SU-DHL-6 (cell line): ENCODE measurements around the gene PRXL2B.
"Not testable (repeated sequence)": the region's sequence is repeated elsewhere in the genome, so short reads cannot be mapped to it uniquely, and the experiment has no call there.

Experiments
- H2AFZ ChIP-seq: fragments of 200-600 bp; sonication (generic); 2 replicates; pipeline ENCODE4 v1.6.1; 2014; ENCODE audit warnings: low read depth, mild to moderate bottlenecking, moderate library complexity, mixed read lengths, antibody characterized with exemption, low read length; ENCODE audit not compliant: severe bottlenecking
- H3F3A ChIP-seq: fragments of 200-600 bp; shearing (Covaris generic); 2 replicates; pipeline ENCODE4 v1.6.0; 2016; ENCODE audit warnings: antibody characterized with exemption, mild to moderate bottlenecking; ENCODE audit not compliant: insufficient read depth
- H3K27ac ChIP-seq: fragments of 200-600 bp; sonication (generic); 2 replicates; pipeline ENCODE4 v1.5.1; 2016; ENCODE audit warnings: low read depth, mild to moderate bottlenecking, low read length, moderate library complexity, mixed read lengths
- H3K27me3 ChIP-seq: fragments of 200-600 bp; sonication (generic), shearing (Covaris generic); 2 replicates; pipeline ENCODE4 v1.6.0; 2014; ENCODE audit warnings: mild to moderate bottlenecking, low read length
- H3K36me3 ChIP-seq: fragments of 200-600 bp; sonication (generic); 2 replicates; pipeline ENCODE4 v1.6.1; 2014; ENCODE audit warnings: mild to moderate bottlenecking, low read length, mixed read lengths
- H3K4me2 ChIP-seq: fragments of 300-600, 200-600 bp; shearing (Covaris generic), sonication (generic); 2 replicates; pipeline ENCODE4 v1.6.0; 2014; ENCODE audit warnings: low read length, low read depth, mild to moderate bottlenecking; ENCODE audit not compliant: poor library complexity, severe bottlenecking
- H3K4me3 ChIP-seq: fragments of 200-600 bp; sonication (generic); 2 replicates; pipeline ENCODE4 v1.5.1; 2014; ENCODE audit warnings: antibody characterized with exemption, low read length, mild to moderate bottlenecking, mixed read lengths; ENCODE audit not compliant: insufficient read depth, poor library complexity, severe bottlenecking
- H3K79me2 ChIP-seq: fragments of 200-600 bp; sonication (generic); 2 replicates; pipeline ENCODE4 v1.6.1; 2014; ENCODE audit warnings: mild to moderate bottlenecking, low read length, moderate library complexity; ENCODE audit not compliant: insufficient read depth
- H3K9ac ChIP-seq: fragments of 200-600 bp; sonication (generic); 2 replicates; pipeline ENCODE4 v1.7.0; 2014; ENCODE audit warnings: mild to moderate bottlenecking, low read length
- H3K9me2 ChIP-seq: fragments of 200-600 bp; sonication (generic); replicated peaks from 2 replicates; pipeline ENCODE4 v1.6.1; 2014; ENCODE audit warnings: low read length; ENCODE audit not compliant: insufficient read depth
- H3K9me3 ChIP-seq: fragments of 200-600 bp; sonication (generic); 2 replicates; pipeline ENCODE4 v1.6.1; 2014; ENCODE audit warnings: low read length, mixed read lengths; ENCODE audit not compliant: insufficient read depth
- H4K20me1 ChIP-seq: fragments of 200-600 bp; sonication (generic); 2 replicates; pipeline ENCODE4 v1.6.1; 2014; ENCODE audit warnings: low read depth, mild to moderate bottlenecking, antibody characterized with exemption, low read length, moderate library complexity, mixed read lengths
- EZH2phosphoT487 ChIP-seq: fragments of 200-600 bp; sonication (generic), shearing (Covaris generic); conservative IDR thresholded peaks from 2 replicates; pipeline ENCODE4 v1.6.1; 2018; ENCODE audit warnings: mild to moderate bottlenecking, antibody characterized with exemption, low read length, moderate library complexity, mixed read lengths
- TF ChIP-seq, protein P1 (sequence below): fragments of 200-600 bp; sonication (generic); IDR thresholded peaks from one replicate; pipeline ENCODE4 v1.5.1; 2017; ENCODE audit warnings: antibody characterized with exemption, mild to moderate bottlenecking, low read length, moderate library complexity; ENCODE audit not compliant: insufficient read depth, poor library complexity, severe bottlenecking

PRXL2B gene

DNA sequence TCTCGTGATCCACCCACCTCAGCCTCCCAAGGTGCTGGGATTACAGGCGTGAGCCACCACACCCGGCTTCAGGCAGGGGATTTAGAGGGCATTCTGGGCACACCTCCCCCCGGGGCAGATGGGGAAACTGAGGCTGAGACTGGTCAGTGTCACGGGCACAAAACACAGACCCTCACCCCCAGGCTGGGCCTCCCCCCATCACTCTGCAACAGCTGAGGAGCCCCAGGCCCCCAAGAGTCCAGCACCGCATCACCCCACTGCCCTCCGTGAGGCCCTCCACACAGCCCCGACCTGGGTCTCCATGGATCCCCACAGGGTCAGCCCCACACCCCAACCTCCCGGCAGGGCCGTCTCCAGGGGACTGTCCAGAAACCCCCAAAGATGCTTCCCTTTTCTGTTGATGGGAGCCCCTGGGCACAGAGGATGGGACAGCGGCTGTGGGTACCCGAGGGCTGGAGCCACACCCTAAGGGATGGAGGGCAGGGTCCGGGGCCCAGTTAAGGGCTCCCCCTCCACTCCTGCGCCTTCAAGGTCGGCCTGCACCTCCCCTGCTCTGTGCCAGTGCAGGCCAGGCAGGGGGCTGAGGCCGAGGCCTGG is 19.4 kb upstream of the PRXL2B start:
- H3K36me3 ChIP-seq: no peaks in the 10 kb centered on the region
- H3K9me2 ChIP-seq: no peaks in the 10 kb centered on the region
- no peak for TF ChIP-seq EZH2phosphoT487
- TF ChIP-seq, protein P1, sequence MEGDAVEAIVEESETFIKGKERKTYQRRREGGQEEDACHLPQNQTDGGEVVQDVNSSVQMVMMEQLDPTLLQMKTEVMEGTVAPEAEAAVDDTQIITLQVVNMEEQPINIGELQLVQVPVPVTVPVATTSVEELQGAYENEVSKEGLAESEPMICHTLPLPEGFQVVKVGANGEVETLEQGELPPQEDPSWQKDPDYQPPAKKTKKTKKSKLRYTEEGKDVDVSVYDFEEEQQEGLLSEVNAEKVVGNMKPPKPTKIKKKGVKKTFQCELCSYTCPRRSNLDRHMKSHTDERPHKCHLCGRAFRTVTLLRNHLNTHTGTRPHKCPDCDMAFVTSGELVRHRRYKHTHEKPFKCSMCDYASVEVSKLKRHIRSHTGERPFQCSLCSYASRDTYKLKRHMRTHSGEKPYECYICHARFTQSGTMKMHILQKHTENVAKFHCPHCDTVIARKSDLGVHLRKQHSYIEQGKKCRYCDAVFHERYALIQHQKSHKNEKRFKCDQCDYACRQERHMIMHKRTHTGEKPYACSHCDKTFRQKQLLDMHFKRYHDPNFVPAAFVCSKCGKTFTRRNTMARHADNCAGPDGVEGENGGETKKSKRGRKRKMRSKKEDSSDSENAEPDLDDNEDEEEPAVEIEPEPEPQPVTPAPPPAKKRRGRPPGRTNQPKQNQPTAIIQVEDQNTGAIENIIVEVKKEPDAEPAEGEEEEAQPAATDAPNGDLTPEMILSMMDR: no peak
- no peak overlapping the region for H3K4me2 ChIP-seq
- H3K9ac ChIP-seq: no peak overlapping the region
- no peak overlapping the region for H3K27ac ChIP-seq
- no peak overlapping the region for H3K4me3 ChIP-seq
- no peaks in the 10 kb centered on the region for H3F3A ChIP-seq
- H3K9me3 ChIP-seq: no peaks in the 10 kb centered on the region
- no peaks in the 10 kb centered on the region for H3K27me3 ChIP-seq
- H3K79me2 ChIP-seq: no peaks in the 10 kb centered on the region
- H4K20me1 ChIP-seq: no peaks in the 10 kb centered on the region
- H2AFZ ChIP-seq: no peak overlapping the region

GRCh38 chr1:2568187-2568816 is 18.3 kb upstream of the PRXL2B start:
- H3K36me3 ChIP-seq, H3K4me2 ChIP-seq, H4K20me1 ChIP-seq, H3F3A ChIP-seq, H3K79me2 ChIP-seq, H3K9me3 ChIP-seq, H3K4me3 ChIP-seq, H3K9me2 ChIP-seq, H3K27me3 ChIP-seq, H3K27ac ChIP-seq, H2AFZ ChIP-seq, H3K9ac ChIP-seq: not testable (repeated sequence)

DNA sequence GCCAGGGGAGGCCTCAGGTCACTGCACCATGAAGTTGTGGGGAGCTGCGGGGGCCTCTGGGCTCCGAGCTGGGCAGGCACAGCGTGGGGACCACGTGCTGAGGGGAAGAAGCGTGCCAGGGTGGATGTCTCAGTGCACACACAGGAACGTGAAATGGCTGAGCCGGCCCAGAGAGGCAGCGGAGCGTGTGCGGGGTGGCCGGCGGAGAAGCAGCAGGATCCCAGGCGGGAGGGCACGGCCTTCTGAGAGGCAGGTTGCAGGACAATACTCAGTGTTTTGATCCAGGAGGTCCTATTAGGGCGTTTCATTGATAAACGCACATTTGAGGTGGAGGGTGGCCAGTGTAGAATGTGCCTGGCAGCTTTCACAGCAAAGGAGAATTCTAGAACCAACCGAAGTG is 17.5 kb upstream of the PRXL2B start:
- Histone ChIP-seq H3K9me3 (no peaks in the 10 kb centered on the region), H3K36me3 (no peaks in the 10 kb centered on the region), H4K20me1 (no peaks in the 10 kb centered on the region), H3K4me2 (no peak overlapping the region), H3K27me3 (no peaks in the 10 kb centered on the region), H3K9ac (no peak overlapping the region), H3K27ac (no peak overlapping the region), H3F3A (no peaks in the 10 kb centered on the region), H3K9me2 (no peaks in the 10 kb centered on the region), H3K4me3 (no peak overlapping the region), H2AFZ (no peak overlapping the region), H3K79me2 (no peaks in the 10 kb centered on the region)
- TF ChIP-seq, protein P1: no peak
- no peak for TF ChIP-seq EZH2phosphoT487

- H3K4me2 ChIP-seq, H3K9ac ChIP-seq, H3K36me3 ChIP-seq, H3K9me3 ChIP-seq, H3K27me3 ChIP-seq, H3K9me2 ChIP-seq, H3K27ac ChIP-seq, H4K20me1 ChIP-seq, H3K79me2 ChIP-seq, H2AFZ ChIP-seq, H3K4me3 ChIP-seq, H3F3A ChIP-seq: not testable (repeated sequence)
Observed at GRCh38 chr1:2569703-2570102, 16.9 kb upstream of the PRXL2B start.
